ENCODE results near the gene RAB40C. TPM values are rescaled to one million over a fixed set of nuclear protein-coding genes. Genes with fewer than 3 reads are reported as not detected.

The RAB40C gene
- total RNA-seq, 1 experiment from 2014 or later: 28.6 TPM

- in situ Hi-C loops (cut with HindIII; ENCODE audit: low sequenced_read_pairs): no loop called here
- DNase-seq (ENCODE audit: low spot score): peak; percentile 95
These were observed 47.5 kb downstream of the RAB40C start for GRCh38 chr16:637081-638018.

GRCh38 chr16:638034-638543, 48.2 kb downstream of the RAB40C start:
- peak; percentile 49 for DNase-seq (ENCODE audit: low spot score)
- in situ Hi-C loops (cut with HindIII; ENCODE audit: low sequenced_read_pairs): no loop called here

- no peak for DNase-seq (ENCODE audit: low spot score)
- in situ Hi-C loops (cut with HindIII; ENCODE audit: low sequenced_read_pairs): no loop called here
These were observed 49.0 kb downstream of the RAB40C start for GRCh38 chr16:638836-639235.

GRCh38 chr16:640614-641013, 50.7 kb downstream of the RAB40C start:
- in situ Hi-C loops (cut with HindIII; ENCODE audit: low sequenced_read_pairs): no loop called here
- no peak for DNase-seq (ENCODE audit: low spot score)

GRCh38 chr16:641326-642188, 51.7 kb downstream of the RAB40C start, which contains the start of gene MCRIP2:
TSS of gene MCRIP2 (plus strand) at chr16:641828. CDS start at chr16:641992, 164 bp downstream.
- in situ Hi-C loops (cut with HindIII; ENCODE audit: low sequenced_read_pairs): no loop called here
- peak; percentile 83 for DNase-seq (ENCODE audit: low spot score)

GRCh38 chr16:642189-643049, 52.6 kb downstream of the RAB40C start:
- in situ Hi-C loops (cut with HindIII; ENCODE audit: low sequenced_read_pairs): no loop called here
- no peak for DNase-seq (ENCODE audit: low spot score)

- in situ Hi-C loops (cut with HindIII; ENCODE audit: low sequenced_read_pairs): no loop called here
- DNase-seq (ENCODE audit: low spot score): no peak
These were observed 53.1 kb downstream of the RAB40C start for GRCh38 chr16:643050-643368.

- in situ Hi-C loops (cut with HindIII; ENCODE audit: low sequenced_read_pairs): no loop called here
- no peak for DNase-seq (ENCODE audit: low spot score)
These were observed 54.7 kb downstream of the RAB40C start for GRCh38 chr16:644556-644955.

- in situ Hi-C loops (cut with HindIII; ENCODE audit: low sequenced_read_pairs): no loop called here
These were observed 56.2 kb downstream of the RAB40C start for GRCh38 chr16:645852-646678.

GRCh38 chr16:646679-647172, 56.9 kb downstream of the RAB40C start:
- in situ Hi-C loops (cut with HindIII; ENCODE audit: low sequenced_read_pairs): no loop called here

More at GRCh38 chr16:645852-646678, 56.2 kb downstream of the RAB40C start:
- no peak for DNase-seq (ENCODE audit: low spot score)

GRCh38 chr16:647173-647902, 57.5 kb downstream of the RAB40C start:
- DNase-seq (ENCODE audit: low spot score): no peak
- in situ Hi-C loops (cut with HindIII; ENCODE audit: low sequenced_read_pairs): no loop called here

More at GRCh38 chr16:646679-647172, 56.9 kb downstream of the RAB40C start:
- no peak for DNase-seq (ENCODE audit: low spot score)

- DNase-seq (ENCODE audit: low spot score): no peak
- in situ Hi-C loops (cut with HindIII; ENCODE audit: low sequenced_read_pairs): no loop called here
These were observed 58.4 kb downstream of the RAB40C start for GRCh38 chr16:648071-648780.

GRCh38 chr16:648781-649589, 59.1 kb downstream of the RAB40C start, which contains the start of gene WDR90:
TSS of gene WDR90 (plus strand) at chr16:649365. CDS start at chr16:649417, 52 bp downstream.
- peak; percentile 86 for DNase-seq (ENCODE audit: low spot score)
- in situ Hi-C loops (cut with HindIII; ENCODE audit: low sequenced_read_pairs): no loop called here

- in situ Hi-C loops (cut with HindIII; ENCODE audit: low sequenced_read_pairs): no loop called here
- DNase-seq (ENCODE audit: low spot score): no peak
These were observed 59.8 kb downstream of the RAB40C start for GRCh38 chr16:649631-650030.

- no peak for DNase-seq (ENCODE audit: low spot score)
- in situ Hi-C loops (cut with HindIII; ENCODE audit: low sequenced_read_pairs): no loop called here
These were observed 62.0 kb downstream of the RAB40C start for GRCh38 chr16:651844-652243.
